HG03159 (cell line): ENCODE data around the gene KRT73.

Experiments used
- ATAC-seq: cut with Tn5 transposase; IDR thresholded peaks from one replicate; pipeline ENCODE4 v1.9.1; 2021; ENCODE audit warnings: mild to moderate bottlenecking, moderate library complexity; ENCODE audit not compliant: unreplicated experiment

KRT73 gene

DNA sequence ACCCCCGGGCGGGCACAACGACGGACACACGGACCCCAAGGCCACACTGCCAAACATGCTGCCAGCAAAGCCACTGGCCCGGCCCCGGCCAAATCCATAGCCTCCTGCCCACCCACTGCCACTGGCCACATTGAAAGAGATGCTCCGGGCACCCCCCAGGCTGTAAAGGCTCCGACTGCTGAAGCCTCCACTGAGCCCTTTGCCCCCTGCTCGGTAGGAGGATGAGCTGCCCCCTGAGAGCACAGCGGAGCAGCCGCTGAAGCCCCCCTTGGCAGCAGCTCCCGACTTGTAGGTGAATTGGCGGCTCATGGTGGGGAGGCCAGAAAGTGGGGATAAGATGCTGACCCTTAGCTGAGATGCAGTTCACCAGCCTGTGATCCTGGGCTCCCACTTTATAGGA is at the start of gene KRT73:
TSS of gene KRT73 (minus strand) at position 344 of the 400 bp plus-strand sequence. CDS start at position 309, 35 bp downstream.
- no peak for ATAC-seq

- ATAC-seq = no peak
Observed at GRCh38 chr12:52667931-52668330, 49.6 kb upstream of the KRT73 start.

GRCh38 chr12:52667509-52667908 is 49.1 kb upstream of the KRT73 start:
- no peak for ATAC-seq

GRCh38 chr12:52666471-52666870 is 48.1 kb upstream of the KRT73 start:
- no peak for ATAC-seq

GRCh38 chr12:52663420-52663819 is 45.1 kb upstream of the KRT73 start:
- no peak for ATAC-seq

DNA sequence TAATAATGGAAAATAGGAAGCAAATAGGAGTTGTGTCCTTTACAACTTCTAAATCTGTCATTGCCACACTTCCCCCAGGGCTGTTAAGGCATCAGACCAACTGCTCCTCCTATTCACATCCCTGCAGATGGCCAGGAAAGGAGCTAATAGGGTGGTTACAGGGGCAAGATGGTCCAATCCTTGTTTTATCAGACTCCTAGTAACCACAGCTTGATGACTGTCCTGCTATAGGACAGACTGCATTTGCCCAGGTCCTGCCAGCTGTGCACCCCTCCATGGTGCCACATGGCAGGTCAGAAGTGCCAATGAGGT is 44.5 kb upstream of the KRT73 start:
- no peak for ATAC-seq

DNA sequence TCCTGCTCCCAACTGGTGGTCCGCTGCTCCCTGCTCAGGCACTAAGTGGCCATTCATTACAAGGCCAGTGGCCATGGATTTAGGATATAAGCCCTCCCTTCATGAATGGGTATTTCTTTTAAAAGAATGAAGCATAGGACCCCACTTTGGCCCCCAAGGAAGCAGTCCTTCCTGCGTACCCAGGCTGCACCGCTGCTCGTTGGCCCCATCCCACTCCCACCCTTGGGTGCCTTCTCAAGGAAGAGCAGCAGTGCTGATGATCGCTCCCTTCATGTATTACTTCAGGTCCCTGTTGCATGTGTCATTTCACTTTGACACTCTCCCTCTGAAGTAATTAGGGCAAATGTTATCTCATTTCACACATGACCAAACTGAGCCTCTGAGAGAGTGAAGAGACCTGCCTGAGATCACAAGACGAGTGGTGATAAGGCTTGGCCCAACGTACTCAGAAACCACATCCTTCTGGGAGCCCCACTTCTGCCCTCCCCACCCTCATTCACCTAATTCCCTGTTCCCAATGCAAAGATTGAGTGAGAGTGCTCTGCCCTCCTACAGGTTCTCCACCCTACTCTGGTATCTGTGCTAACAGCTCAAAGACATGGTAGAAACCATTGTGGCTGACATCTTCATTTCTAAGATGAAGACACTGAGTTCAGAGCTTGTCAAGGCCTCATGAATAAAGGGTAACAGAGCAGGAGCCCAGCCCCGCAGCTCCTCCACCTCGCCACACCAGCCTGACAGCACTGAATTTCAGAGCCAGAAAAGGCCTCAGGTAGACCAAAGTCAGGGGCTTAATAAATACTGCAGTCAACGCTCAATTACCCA is 43.9 kb upstream of the KRT73 start:
- ATAC-seq = no peak

DNA sequence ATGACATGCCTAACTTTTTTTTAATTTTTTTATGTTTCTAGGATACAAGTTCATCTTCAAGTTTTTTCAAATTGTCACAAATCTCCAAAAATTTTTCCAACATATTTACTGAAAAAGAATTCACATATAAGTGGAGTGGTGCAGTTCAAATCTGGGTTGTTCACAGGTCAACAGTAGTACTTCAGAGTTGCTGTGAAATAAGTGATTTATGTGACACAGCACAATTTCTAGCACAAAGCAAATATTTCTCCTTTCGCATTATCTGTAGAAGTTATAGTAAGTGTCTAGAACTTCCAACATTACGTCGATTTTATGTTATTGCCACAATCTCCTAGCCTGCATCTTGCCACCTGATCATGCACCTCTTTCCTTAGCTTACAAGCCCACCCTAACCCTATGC is 43.3 kb upstream of the KRT73 start:
- ATAC-seq = no peak

DNA sequence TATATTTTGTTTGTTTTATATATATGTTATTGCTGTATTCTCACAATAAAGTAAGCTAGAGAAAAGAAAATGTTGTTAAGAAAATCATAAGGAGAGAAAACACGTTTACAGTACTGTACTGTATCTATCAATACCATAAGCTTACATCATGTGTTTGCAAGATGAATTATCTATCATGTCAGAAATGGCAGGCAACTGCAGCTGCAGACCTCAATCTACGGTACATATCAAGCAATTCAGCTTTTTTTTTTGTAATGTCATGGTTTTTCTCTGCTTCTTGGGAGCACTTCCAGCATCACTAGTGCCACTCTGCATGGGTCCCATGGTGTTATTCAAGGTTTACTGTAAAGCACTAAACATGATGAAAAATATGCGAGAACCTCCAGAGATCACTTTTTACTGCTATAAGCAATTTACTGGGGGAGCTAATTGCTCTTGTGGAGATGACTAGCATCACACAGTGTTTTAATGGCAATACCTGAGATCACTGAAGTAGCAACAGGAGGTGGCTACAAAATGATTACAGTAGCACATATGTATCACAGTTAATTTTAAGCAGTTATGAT is 42.7 kb upstream of the KRT73 start:
- no peak for ATAC-seq

GRCh38 chr12:52659951-52660350 is 41.6 kb upstream of the KRT73 start:
- no peak for ATAC-seq

- no peak for ATAC-seq
Observed at GRCh38 chr12:52659395-52659794, 41.0 kb upstream of the KRT73 start.

GRCh38 chr12:52658196-52658595 is 39.8 kb upstream of the KRT73 start:
- ATAC-seq = no peak

DNA sequence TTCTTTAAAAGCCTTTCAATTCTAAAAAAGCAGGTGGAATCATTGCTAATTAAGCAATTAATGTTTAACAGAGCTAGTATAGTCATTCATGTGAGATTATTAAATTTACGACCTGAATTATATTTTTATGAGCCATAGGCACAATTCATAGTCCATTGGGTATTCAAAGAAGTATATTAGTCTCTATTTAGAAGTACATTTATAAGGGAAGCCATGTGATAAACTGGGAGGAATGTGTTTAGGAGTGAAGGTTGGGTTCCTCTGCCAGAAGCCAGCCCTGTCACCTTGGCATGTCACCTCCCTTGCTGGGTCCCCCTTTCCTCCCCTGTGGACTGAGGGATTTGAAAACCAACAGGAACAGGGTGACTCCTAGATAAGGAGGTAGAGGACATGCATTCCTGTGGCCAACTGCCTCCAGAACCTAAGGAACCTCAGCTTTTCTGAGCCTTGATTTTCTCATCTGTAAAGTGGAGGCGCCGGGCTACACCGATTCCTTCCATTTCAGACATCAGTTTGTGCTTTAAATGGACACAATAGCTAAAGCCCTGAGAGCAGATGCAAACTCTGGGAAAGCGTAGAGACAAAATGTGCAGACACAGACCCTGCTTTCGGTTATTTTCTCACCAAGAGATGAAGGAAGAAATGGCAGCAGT is 39.0 kb upstream of the KRT73 start:
- ATAC-seq = no peak

DNA sequence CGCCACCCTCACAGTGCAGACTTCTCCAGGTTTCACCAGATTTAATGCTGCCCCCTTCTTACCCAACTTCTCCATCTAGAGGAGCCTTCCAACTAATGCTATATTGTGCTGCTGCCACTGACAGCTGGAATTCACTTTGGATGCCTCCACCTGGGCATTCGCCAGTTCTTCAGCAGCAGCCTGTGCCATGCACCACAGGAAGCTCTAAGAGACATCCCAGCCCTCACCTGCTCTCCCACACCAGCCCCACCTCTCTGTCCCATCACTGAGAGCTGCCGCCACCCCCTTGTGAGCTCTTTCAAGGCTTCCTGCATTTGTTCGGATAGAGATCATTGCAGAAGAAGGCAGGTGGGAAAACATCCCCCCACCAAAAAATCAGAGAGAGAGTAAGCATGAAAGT is 38.3 kb upstream of the KRT73 start:
- ATAC-seq = no peak

- ATAC-seq = no peak
Observed at GRCh38 chr12:52655720-52656124, 37.4 kb upstream of the KRT73 start.

DNA sequence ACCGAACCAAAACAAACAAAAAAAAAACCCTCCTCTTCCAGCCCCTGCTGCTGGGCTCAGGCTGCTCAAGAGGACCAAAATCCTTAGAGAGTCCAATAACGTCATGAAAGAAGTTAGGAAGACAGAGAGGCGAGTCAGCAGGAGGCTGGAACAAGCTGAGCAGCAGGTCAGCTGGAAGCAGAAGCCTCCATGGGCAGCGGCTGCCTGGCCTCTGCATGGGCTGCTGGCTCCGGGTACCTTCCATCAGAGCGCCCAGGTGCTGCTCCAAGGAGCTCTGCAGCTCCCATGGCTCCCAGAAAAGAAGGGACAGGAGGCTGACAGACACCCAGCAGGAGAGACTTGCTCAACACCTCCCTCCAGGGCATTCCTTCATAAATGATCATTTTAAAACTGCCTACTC is 36.9 kb upstream of the KRT73 start:
- ATAC-seq = no peak

- ATAC-seq = no peak
Observed at GRCh38 chr12:52651726-52652261, 33.4 kb upstream of the KRT73 start, which contains the start of gene KRT2. KRT2 (minus strand) TSS chr12:52652211; CDS start chr12:52652142, 69 bp downstream.

DNA sequence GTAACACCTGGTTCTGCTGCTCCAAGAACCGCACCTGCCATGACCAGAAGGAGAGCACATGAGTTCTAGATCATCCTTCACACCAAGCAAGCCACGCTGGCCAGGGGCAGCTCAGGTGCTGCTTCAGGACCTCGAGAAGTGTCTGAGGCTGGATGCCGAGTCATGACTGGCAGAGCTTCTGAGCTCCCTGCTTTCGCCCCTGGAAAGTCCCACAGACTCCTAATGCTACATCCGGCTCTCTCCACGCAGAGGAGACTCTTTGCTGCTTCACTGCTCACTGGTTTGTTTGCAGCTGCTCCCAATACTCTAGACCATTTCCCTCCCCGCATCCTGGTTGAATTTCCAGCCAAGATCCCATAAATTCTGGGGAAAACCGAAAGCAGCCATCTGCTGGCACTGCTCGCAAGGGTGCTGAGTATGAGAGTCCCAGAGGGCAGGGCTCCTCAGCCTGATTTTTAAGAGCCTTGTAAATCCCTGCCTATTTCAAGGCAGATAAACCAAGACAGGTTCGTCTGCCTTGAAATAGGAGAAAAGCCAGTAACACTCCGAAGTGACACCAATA is 32.2 kb upstream of the KRT73 start:
- ATAC-seq = no peak

GRCh38 chr12:52649066-52649465 is 30.7 kb upstream of the KRT73 start:
- no peak for ATAC-seq

- ATAC-seq = no peak
Observed at GRCh38 chr12:52648012-52648550, 29.7 kb upstream of the KRT73 start.

DNA sequence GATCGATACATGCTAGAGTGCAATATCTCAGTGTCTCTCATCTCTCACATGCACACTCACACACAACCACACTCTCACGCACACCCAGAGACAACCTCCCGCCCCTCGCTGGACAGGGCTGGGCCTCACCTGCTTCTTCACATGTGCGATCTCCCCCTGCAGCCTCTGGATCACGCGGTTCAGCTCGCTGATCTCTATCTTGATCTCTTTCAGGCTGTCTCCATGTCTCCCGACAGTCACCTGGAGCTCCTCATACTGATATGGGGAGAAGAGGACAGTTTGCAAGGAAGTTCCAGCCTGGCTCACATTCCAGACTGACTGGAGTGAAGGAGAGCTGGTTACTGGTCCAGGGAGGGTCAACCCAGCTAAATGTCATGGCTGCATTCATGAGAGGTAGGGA is 29.2 kb upstream of the KRT73 start:
- no peak for ATAC-seq
